Skeletal muscle tissue (tissue), 4 donors: ENCODE data around the gene ANKRD33B. TPM values are rescaled to one million over a fixed set of nuclear protein-coding genes. Genes with fewer than 3 reads are reported as not detected.

Experiments
- H3K27ac ChIP-seq: one replicate; pipeline ENCODE4 v1.7.0; 2013; ENCODE audit warnings: mild to moderate bottlenecking, low read depth, low read length, inconsistent platforms
- H3K27me3 ChIP-seq, 3 donors: one replicate each; pipeline ENCODE4 v1.7.0; 2013; ENCODE audit warnings: low read length in 3 of 3; ENCODE audit not compliant: control insufficient read depth in 3 of 3, insufficient read depth in 3 of 3
- H3K36me3 ChIP-seq, 3 donors: one replicate each; pipeline ENCODE4 v1.7.0; 2013; ENCODE audit warnings: low read length in 3 of 3; ENCODE audit not compliant: control insufficient read depth in 3 of 3, insufficient read depth in 3 of 3
- H3K4me1 ChIP-seq, 3 donors: one replicate each; pipeline ENCODE4 v1.7.0; 2013; ENCODE audit warnings: low read length in 3 of 3, mild to moderate bottlenecking in 3 of 3; ENCODE audit not compliant: control insufficient read depth in 3 of 3, insufficient read depth in 3 of 3
- H3K4me3 ChIP-seq, 3 donors: one replicate each; pipeline ENCODE4 v1.7.0; 2013; ENCODE audit warnings: low read length in 3 of 3
- H3K9ac ChIP-seq, 3 donors: one replicate each; pipeline ENCODE4 v1.7.0; 2013; ENCODE audit warnings: low read length in 3 of 3, mild to moderate bottlenecking in 3 of 3, moderate library complexity in 2 of 3, low read depth in 1 of 3
- H3K9me3 ChIP-seq, 3 donors: one replicate each; pipeline ENCODE4 v1.7.0; 2013; ENCODE audit warnings: low read length in 3 of 3; ENCODE audit not compliant: control insufficient read depth in 3 of 3
- total RNA-seq: library from RNA; depleted of rRNA; stranded (reverse); fragments of >200 nt; gene quantifications from one replicate; pipeline ENCODE4 v1.2.3, GENCODE V29; 2014
- donor health status: Osteomylitis.

Gene ANKRD33B
- total RNA-seq, 1 donor from 2014 or later = 2.6 TPM

GRCh38 chr5:10536931-10537579, 26.8 kb upstream of the ANKRD33B start:
- Histone ChIP-seq H3K9ac (peak overlapping the region in 2 of 3 donors; percentile 5 to 62), H3K27me3 (peaks cover 11 to 20% (median 17%) of the 10 kb centered on the region in 3 donors), H3K4me1 (peaks cover 4 to 8% (median 6%) of the 10 kb centered on the region in 3 donors), H3K27ac (no peak overlapping the region), H3K9me3 (no peaks in the 10 kb centered on the region), H3K4me3 (peak overlapping the region; percentile 45 to 52 (median 51)), H3K36me3 (no peaks in the 10 kb centered on the region)

GRCh38 chr5:10537624-10538023, 26.2 kb upstream of the ANKRD33B start:
- Histone ChIP-seq H3K36me3 (no peaks in the 10 kb centered on the region), H3K4me1 (peaks cover 4 to 8% (median 6%) of the 10 kb centered on the region in 3 donors), H3K9me3 (no peaks in the 10 kb centered on the region), H3K27me3 (peaks cover 11 to 20% (median 17%) of the 10 kb centered on the region in 3 donors), H3K9ac (peak overlapping the region in 1 of 3 donors; percentile 5), H3K4me3 (no peak overlapping the region), H3K27ac (no peak overlapping the region)

GRCh38 chr5:10538103-10538788, 25.6 kb upstream of the ANKRD33B start:
- Histone ChIP-seq H3K36me3 (no peaks in the 10 kb centered on the region), H3K4me1 (peaks cover 4 to 8% (median 6%) of the 10 kb centered on the region in 3 donors), H3K4me3 (no peak overlapping the region), H3K9me3 (no peaks in the 10 kb centered on the region), H3K27me3 (peaks cover 11 to 20% (median 17%) of the 10 kb centered on the region in 3 donors), H3K27ac (no peak overlapping the region), H3K9ac (no peak overlapping the region)

GRCh38 chr5:10538789-10539686, 24.8 kb upstream of the ANKRD33B start:
- peaks cover 4 to 8% (median 6%) of the 10 kb centered on the region in 3 donors for H3K4me1 ChIP-seq
- H3K36me3 ChIP-seq = no peaks in the 10 kb centered on the region
- peaks cover 11 to 22% (median 13%) of the 10 kb centered on the region in 3 donors for H3K27me3 ChIP-seq
- no peak overlapping the region for H3K4me3 ChIP-seq
- H3K27ac ChIP-seq = no peak overlapping the region
- H3K9me3 ChIP-seq = no peaks in the 10 kb centered on the region
- no peak overlapping the region for H3K9ac ChIP-seq

- no peak overlapping the region for H3K27ac ChIP-seq
- no peak overlapping the region for H3K4me3 ChIP-seq
Measured at GRCh38 chr5:10539687-10539998, 24.2 kb upstream of the ANKRD33B start.

GRCh38 chr5:10540036-10540544, 23.8 kb upstream of the ANKRD33B start:
- no peak overlapping the region for H3K27ac ChIP-seq

More at GRCh38 chr5:10539687-10539998, 24.2 kb upstream of the ANKRD33B start:
- Histone ChIP-seq H3K9ac (no peak overlapping the region), H3K27me3 (peaks cover 11 to 23% (median 13%) of the 10 kb centered on the region in 3 donors), H3K36me3 (no peaks in the 10 kb centered on the region), H3K4me1 (peaks cover 4 to 8% (median 6%) of the 10 kb centered on the region in 3 donors), H3K9me3 (no peaks in the 10 kb centered on the region)

GRCh38 chr5:10540951-10541646, 22.8 kb upstream of the ANKRD33B start:
- Histone ChIP-seq H3K36me3 (no peaks in the 10 kb centered on the region), H3K9ac (no peak overlapping the region), H3K4me3 (no peak overlapping the region), H3K27ac (no peak overlapping the region), H3K27me3 (peaks cover 11 to 17% (median 13%) of the 10 kb centered on the region in 3 donors), H3K4me1 (peaks cover 4 to 8% (median 6%) of the 10 kb centered on the region in 3 donors), H3K9me3 (no peaks in the 10 kb centered on the region)

More at GRCh38 chr5:10540036-10540544, 23.8 kb upstream of the ANKRD33B start:
- H3K4me1 ChIP-seq = peaks cover 4 to 8% (median 6%) of the 10 kb centered on the region in 3 donors
- H3K9me3 ChIP-seq = no peaks in the 10 kb centered on the region
- H3K27me3 ChIP-seq = peaks cover 11 to 21% (median 13%) of the 10 kb centered on the region in 3 donors
- H3K9ac ChIP-seq = no peak overlapping the region
- no peaks in the 10 kb centered on the region for H3K36me3 ChIP-seq
- no peak overlapping the region for H3K4me3 ChIP-seq

- Histone ChIP-seq H3K4me3 (no peak overlapping the region), H3K27ac (no peak overlapping the region), H3K4me1 (peaks cover 4 to 6% (median 5%) of the 10 kb centered on the region in 3 donors), H3K9me3 (no peaks in the 10 kb centered on the region), H3K36me3 (no peaks in the 10 kb centered on the region), H3K27me3 (peaks cover 10 to 19% (median 11%) of the 10 kb centered on the region in 3 donors), H3K9ac (no peak overlapping the region)
Measured at GRCh38 chr5:10542055-10542550, 21.8 kb upstream of the ANKRD33B start.

- peaks cover 0 to 2% (median 0%) of the 10 kb centered on the region in 3 donors for H3K9me3 ChIP-seq
- no peak overlapping the region for H3K9ac ChIP-seq
- H3K4me1 ChIP-seq = no peaks in the 10 kb centered on the region
- H3K36me3 ChIP-seq = no peaks in the 10 kb centered on the region
- H3K27ac ChIP-seq = no peak overlapping the region
- H3K4me3 ChIP-seq = no peak overlapping the region
- peaks cover 0 to 13% (median 8%) of the 10 kb centered on the region in 3 donors for H3K27me3 ChIP-seq
Measured at GRCh38 chr5:10543585-10544040, 20.3 kb upstream of the ANKRD33B start.
